ENCODE measurements around the gene TRAF3. TPM values are rescaled to one million over a fixed set of nuclear protein-coding genes. Genes with fewer than 3 reads are reported as not detected.

TRAF3 gene
- total and polyA plus RNA-seq, 2 experiments from 2014 or later = 6.3 to 19.7 TPM

- H3K27ac ChIP-seq = no peak overlapping the region
- TF ChIP-seq, protein P1, sequence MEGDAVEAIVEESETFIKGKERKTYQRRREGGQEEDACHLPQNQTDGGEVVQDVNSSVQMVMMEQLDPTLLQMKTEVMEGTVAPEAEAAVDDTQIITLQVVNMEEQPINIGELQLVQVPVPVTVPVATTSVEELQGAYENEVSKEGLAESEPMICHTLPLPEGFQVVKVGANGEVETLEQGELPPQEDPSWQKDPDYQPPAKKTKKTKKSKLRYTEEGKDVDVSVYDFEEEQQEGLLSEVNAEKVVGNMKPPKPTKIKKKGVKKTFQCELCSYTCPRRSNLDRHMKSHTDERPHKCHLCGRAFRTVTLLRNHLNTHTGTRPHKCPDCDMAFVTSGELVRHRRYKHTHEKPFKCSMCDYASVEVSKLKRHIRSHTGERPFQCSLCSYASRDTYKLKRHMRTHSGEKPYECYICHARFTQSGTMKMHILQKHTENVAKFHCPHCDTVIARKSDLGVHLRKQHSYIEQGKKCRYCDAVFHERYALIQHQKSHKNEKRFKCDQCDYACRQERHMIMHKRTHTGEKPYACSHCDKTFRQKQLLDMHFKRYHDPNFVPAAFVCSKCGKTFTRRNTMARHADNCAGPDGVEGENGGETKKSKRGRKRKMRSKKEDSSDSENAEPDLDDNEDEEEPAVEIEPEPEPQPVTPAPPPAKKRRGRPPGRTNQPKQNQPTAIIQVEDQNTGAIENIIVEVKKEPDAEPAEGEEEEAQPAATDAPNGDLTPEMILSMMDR (IDR thresholded peaks at IDR 0.05; ENCODE audit: low read depth, low read length) = no peak
- H3K27me3 ChIP-seq = peaks cover 54% of the 10 kb centered on the region
- no peaks in the 10 kb centered on the region for H3K9me3 ChIP-seq (ENCODE audit: low read depth)
- no peaks in the 10 kb centered on the region for H3K4me1 ChIP-seq (ENCODE audit: low read depth)
- no peak overlapping the region for H3K4me3 ChIP-seq
- H3K36me3 ChIP-seq = no peaks in the 10 kb centered on the region
- DNase-seq (ENCODE audit: low read depth in 1 of 2, low spot score in 1 of 2) = no peak
These were observed 143.7 kb downstream of the TRAF3 start for GRCh38 chr14:102920998-102921304.

- Histone ChIP-seq H3K4me1 (ENCODE audit: low read depth) (no peaks in the 10 kb centered on the region), H3K9me3 (ENCODE audit: low read depth) (no peaks in the 10 kb centered on the region), H3K27me3 (peaks cover 71% of the 10 kb centered on the region), H3K4me3 (no peak within 1 kb of the TSS), H3K27ac (no peak within 1 kb of the TSS), H3K36me3 (no peaks in the 10 kb centered on the region)
- DNase-seq (ENCODE audit: low read depth in 1 of 2, low spot score in 1 of 2) = peak in 1 of 2 donors; percentile 21
- TF ChIP-seq, protein P1 (IDR thresholded peaks at IDR 0.05; ENCODE audit: low read depth, low read length) = no peak
These were observed 145.4 kb downstream of the TRAF3 start, which contains the start of gene AMN for GRCh38 chr14:102922490-102923200. Gene AMN (plus strand): TSS chr14:102922663. CDS start chr14:102922689, 26 bp downstream.

GRCh38 chr14:102923201-102923924 lies 146.1 kb downstream of the TRAF3 start:
- H3K4me3 ChIP-seq = no peak overlapping the region
- no peaks in the 10 kb centered on the region for H3K4me1 ChIP-seq (ENCODE audit: low read depth)
- no peak for DNase-seq (ENCODE audit: low read depth in 1 of 2, low spot score in 1 of 2)
- no peaks in the 10 kb centered on the region for H3K9me3 ChIP-seq (ENCODE audit: low read depth)
- TF ChIP-seq, protein P1 (IDR thresholded peaks at IDR 0.05; ENCODE audit: low read depth, low read length) = no peak
- peaks cover 78% of the 10 kb centered on the region for H3K27me3 ChIP-seq
- no peaks in the 10 kb centered on the region for H3K36me3 ChIP-seq
- no peak overlapping the region for H3K27ac ChIP-seq

DNA sequence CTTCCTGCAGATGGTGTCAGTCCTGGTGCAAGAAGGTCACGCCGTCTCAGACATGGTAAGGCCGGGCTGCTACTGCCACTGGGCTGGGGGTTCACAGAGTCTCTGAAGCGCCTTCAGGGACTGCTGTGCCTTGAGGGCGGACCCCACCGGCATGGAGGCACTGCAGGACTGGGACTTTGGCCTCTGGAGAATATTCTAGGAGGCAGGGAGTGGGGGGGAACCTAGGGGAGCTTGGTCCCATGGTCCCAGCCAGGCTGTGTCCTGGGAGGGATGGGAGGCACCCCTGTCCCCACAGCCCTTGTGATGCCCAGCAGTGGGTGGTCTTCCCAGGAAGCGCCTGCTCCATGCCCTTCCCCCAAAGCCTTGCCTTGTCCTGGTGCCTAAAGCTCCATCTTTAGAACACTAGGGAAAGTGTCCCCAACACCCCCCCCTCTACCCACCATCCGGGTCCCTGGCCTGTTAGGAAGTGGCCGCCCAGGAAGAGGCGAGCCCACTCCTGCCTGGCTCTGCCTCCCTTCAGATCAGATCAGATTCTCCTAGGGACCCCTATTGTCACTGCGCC lies 146.8 kb downstream of the TRAF3 start:
- Histone ChIP-seq H3K9me3 (ENCODE audit: low read depth) (no peaks in the 10 kb centered on the region), H3K27me3 (peaks cover 85% of the 10 kb centered on the region), H3K4me1 (ENCODE audit: low read depth) (peaks cover 4% of the 10 kb centered on the region), H3K27ac (no peak overlapping the region), H3K4me3 (no peak overlapping the region), H3K36me3 (no peaks in the 10 kb centered on the region)
- no peak for DNase-seq (ENCODE audit: low read depth in 1 of 2, low spot score in 1 of 2)
- TF ChIP-seq, protein P1 (IDR thresholded peaks at IDR 0.05; ENCODE audit: low read depth, low read length) = no peak

GRCh38 chr14:102924632-102925588 lies 147.7 kb downstream of the TRAF3 start:
- TF ChIP-seq, protein P1 (IDR thresholded peaks at IDR 0.05; ENCODE audit: low read depth, low read length) = peak; percentile 21
- Histone ChIP-seq H3K4me1 (ENCODE audit: low read depth) (peaks cover 8% of the 10 kb centered on the region), H3K27me3 (peaks cover 94% of the 10 kb centered on the region), H3K4me3 (no peak overlapping the region), H3K27ac (no peak overlapping the region), H3K36me3 (no peaks in the 10 kb centered on the region), H3K9me3 (ENCODE audit: low read depth) (no peaks in the 10 kb centered on the region)
- no peak for DNase-seq (ENCODE audit: low read depth in 1 of 2, low spot score in 1 of 2)

Measured in cardiac muscle cell (in vitro differentiated cells and primary cell).